Trophoblast cell (in vitro differentiated cells and primary cell): Measurements from ENCODE around the gene SORCS3. TPM values are rescaled to one million over a fixed set of nuclear protein-coding genes. Genes with fewer than 3 reads are reported as not detected.

Experiments used
- DNase-seq, 2 donors: peaks; one replicate each; pipeline ENCODE4 v3.0.0-alpha.2; 2016
- H2AFZ ChIP-seq: 2 replicates; pipeline ENCODE4 v1.6.1; 2013; ENCODE audit warnings: low read length, moderate library complexity, mild to moderate bottlenecking; ENCODE audit not compliant: insufficient read depth, poor library complexity
- H2AK5ac ChIP-seq: 2 replicates; pipeline ENCODE4 v1.6.1; 2013; ENCODE audit warnings: mild to moderate bottlenecking, low read length
- H2BK120ac ChIP-seq: 2 replicates; pipeline ENCODE4 v1.6.1; 2013; ENCODE audit warnings: low read length, mild to moderate bottlenecking, moderate library complexity; ENCODE audit not compliant: insufficient read depth, poor library complexity
- H2BK12ac ChIP-seq: 2 replicates; pipeline ENCODE4 v1.6.1; 2013; ENCODE audit warnings: mild to moderate bottlenecking, low read length, moderate library complexity
- H2BK5ac ChIP-seq: 2 replicates; pipeline ENCODE4 v1.6.1; 2013; ENCODE audit warnings: low read length, low read depth, moderate library complexity, mild to moderate bottlenecking; ENCODE audit not compliant: poor library complexity
- H3K14ac ChIP-seq: 2 replicates; pipeline ENCODE4 v1.6.1; 2013; ENCODE audit warnings: mild to moderate bottlenecking, low read length
- H3K18ac ChIP-seq: 2 replicates; pipeline ENCODE4 v1.6.1; 2013; ENCODE audit warnings: mild to moderate bottlenecking, low read length
- H3K23ac ChIP-seq: 2 replicates; pipeline ENCODE4 v1.6.1; 2013; ENCODE audit warnings: low read length
- H3K27ac ChIP-seq: 2 replicates; pipeline ENCODE4 v1.5.1; 2013; ENCODE audit warnings: low read depth, mild to moderate bottlenecking, inconsistent platforms, low read length, moderate library complexity
- H3K27me3 ChIP-seq: 2 replicates; pipeline ENCODE4 v1.6.1; 2013; ENCODE audit warnings: inconsistent platforms, mild to moderate bottlenecking, low read length, moderate library complexity; ENCODE audit not compliant: insufficient read depth
- H3K36me3 ChIP-seq, 2 experiments: 1 replicate in 1 of 2; 2 replicates in 1 of 2; pipeline ENCODE4 v1.6.1; 2013; ENCODE audit warnings: low read length in 2 of 2, mild to moderate bottlenecking in 2 of 2, moderate library complexity in 1 of 2; ENCODE audit not compliant: insufficient read depth in 2 of 2, control insufficient read depth in 1 of 2
- H3K4ac ChIP-seq: 2 replicates; pipeline ENCODE4 v1.6.1; 2013; ENCODE audit warnings: low read depth, mild to moderate bottlenecking, low read length, moderate library complexity
- H3K4me1 ChIP-seq, 2 experiments: 1 replicate in 1 of 2; 2 replicates in 1 of 2; pipeline ENCODE4 v1.6.1; 2013; ENCODE audit warnings: low read length in 2 of 2, mild to moderate bottlenecking in 2 of 2, moderate library complexity in 1 of 2; ENCODE audit not compliant: insufficient read depth in 2 of 2, control insufficient read depth in 1 of 2
- H3K4me2 ChIP-seq: 2 replicates; pipeline ENCODE4 v1.6.1; 2013; ENCODE audit warnings: inconsistent platforms, mild to moderate bottlenecking, low read length, moderate library complexity
- H3K4me3 ChIP-seq: 2 replicates; pipeline ENCODE4 v1.5.1; 2013; ENCODE audit warnings: mild to moderate bottlenecking, low read depth, low read length, inconsistent platforms
- H3K79me1 ChIP-seq: one replicate; pipeline ENCODE4 v1.6.1; 2013; ENCODE audit warnings: low read length
- H3K79me2 ChIP-seq: 2 replicates; pipeline ENCODE4 v1.6.1; 2013; ENCODE audit warnings: low read length, mild to moderate bottlenecking; ENCODE audit not compliant: control insufficient read depth, insufficient read depth, poor library complexity
- H3K9ac ChIP-seq: 2 replicates; pipeline ENCODE4 v1.6.1; 2013; ENCODE audit warnings: mild to moderate bottlenecking, low read length
- H3K9me3 ChIP-seq: 2 replicates; pipeline ENCODE4 v1.6.1; 2013; ENCODE audit warnings: low read depth, mild to moderate bottlenecking, control low read depth, inconsistent platforms, low read length; ENCODE audit not compliant: insufficient read depth
- H4K12ac ChIP-seq: 2 replicates; pipeline ENCODE4 v1.6.1; 2013; ENCODE audit warnings: low read depth, mild to moderate bottlenecking, low read length, moderate library complexity
- H4K8ac ChIP-seq: 2 replicates; pipeline ENCODE4 v1.6.1; 2013; ENCODE audit warnings: low read depth, mild to moderate bottlenecking, low read length, moderate library complexity
- H4K91ac ChIP-seq: one replicate; pipeline ENCODE4 v1.6.1; 2013; ENCODE audit warnings: low read depth, mild to moderate bottlenecking, low read length, moderate library complexity
- WGBS: extraction: QIAGEN DNeasy Blood & Tissue Kit; methylation state at CpG from one replicate; pipeline ENCODE4 v1.1.7; 2013; ENCODE audit warnings: missing lambda C conversion rate; ENCODE audit not compliant: insufficient read length, insufficient coverage; ENCODE audit errors: extremely low coverage; 5-methylcytosine and 5-hydroxymethylcytosine counted together
- polyA plus RNA-seq: library from polyadenylated mRNA; stranded (reverse); fragments of 200-250 nt; gene quantifications from 2 replicates; pipeline ENCODE4 v1.2.3, GENCODE V29; 2013

The SORCS3 gene
- polyA plus RNA-seq: 0.01 and 0.03 TPM in 2 replicates

GRCh38 chr10:104641187-104641936 is at the start of gene SORCS3:
TSS of gene SORCS3 (plus strand) at chr10:104641290.
- Histone ChIP-seq H2AFZ (no peak within 1 kb of the TSS), H3K36me3 (no peaks in the 10 kb centered on the region), H4K91ac (no peak within 1 kb of the TSS), H3K4ac (no peak within 1 kb of the TSS), H3K14ac (no peak within 1 kb of the TSS), H2BK120ac (no peak within 1 kb of the TSS), H3K4me3 (peak within 1 kb of the TSS; percentile 63), H3K27me3 (peaks cover 46% of the 10 kb centered on the region), H2BK12ac (no peak within 1 kb of the TSS), H3K4me1 (peaks cover 10 to 19% of the 10 kb centered on the region in 2 experiments), H2AK5ac (no peak within 1 kb of the TSS), H4K8ac (no peak within 1 kb of the TSS), H3K79me1 (no peaks in the 10 kb centered on the region), H3K27ac (no peak within 1 kb of the TSS), H3K9me3 (no peaks in the 10 kb centered on the region), H2BK5ac (no peak within 1 kb of the TSS), H3K79me2 (no peaks in the 10 kb centered on the region), H4K12ac (no peak within 1 kb of the TSS), H3K18ac (no peak within 1 kb of the TSS), H3K23ac (no peak within 1 kb of the TSS), H3K9ac (no peak within 1 kb of the TSS), H3K4me2 (peak within 1 kb of the TSS; percentile 70)
- WGBS: no CpG with 5 or more reads among the region's 96 CpGs
- DNase-seq: no peak

DNA sequence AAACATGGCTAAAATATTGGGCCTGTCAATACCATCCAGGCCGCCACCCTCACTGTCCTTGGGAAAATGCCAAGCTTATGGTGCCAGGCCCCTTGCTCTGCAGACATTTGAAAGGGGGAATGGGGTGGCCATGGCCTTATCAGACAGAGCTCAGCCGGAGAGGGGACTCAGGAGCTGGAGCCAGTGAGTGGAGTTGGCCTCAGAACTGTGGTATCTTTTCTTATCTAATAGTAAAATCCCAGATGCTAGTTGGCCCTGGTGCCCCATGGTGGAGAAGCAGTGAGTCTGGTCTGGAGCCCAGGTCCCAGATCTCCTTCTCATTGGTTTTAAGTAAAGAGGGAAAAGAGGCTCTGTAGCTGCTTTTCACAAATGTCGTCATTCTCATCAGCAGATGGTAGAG is 49.6 kb upstream of the SORCS3 start:
- H3K79me1 ChIP-seq: no peaks in the 10 kb centered on the region
- H2BK5ac ChIP-seq: no peak overlapping the region
- H3K27ac ChIP-seq: no peak overlapping the region
- H2BK120ac ChIP-seq: no peak overlapping the region
- H3K36me3 ChIP-seq: no peaks in the 10 kb centered on the region
- H3K4me3 ChIP-seq: no peak overlapping the region
- peaks cover 0 to 4% of the 10 kb centered on the region in 2 experiments for H3K4me1 ChIP-seq
- H2BK12ac ChIP-seq: no peak overlapping the region
- H4K91ac ChIP-seq: no peak overlapping the region
- H2AK5ac ChIP-seq: no peak overlapping the region
- no peaks in the 10 kb centered on the region for H3K79me2 ChIP-seq
- H3K27me3 ChIP-seq: no peaks in the 10 kb centered on the region
- H3K23ac ChIP-seq: no peak overlapping the region
- H3K14ac ChIP-seq: no peak overlapping the region
- no peak overlapping the region for H4K8ac ChIP-seq
- H3K18ac ChIP-seq: no peak overlapping the region
- H3K4me2 ChIP-seq: no peak overlapping the region
- no peak for DNase-seq
- H3K9me3 ChIP-seq: no peaks in the 10 kb centered on the region
- WGBS: no CpG with 5 or more reads among the region's 3 CpGs
- no peak overlapping the region for H2AFZ ChIP-seq
- no peak overlapping the region for H3K9ac ChIP-seq
- no peak overlapping the region for H4K12ac ChIP-seq
- H3K4ac ChIP-seq: no peak overlapping the region

GRCh38 chr10:104601166-104601565 is 39.9 kb upstream of the SORCS3 start:
- Histone ChIP-seq H2BK120ac (no peak overlapping the region), H3K4me2 (no peak overlapping the region), H4K12ac (no peak overlapping the region), H4K8ac (no peak overlapping the region), H3K4me3 (no peak overlapping the region), H3K18ac (no peak overlapping the region), H3K9ac (no peak overlapping the region), H3K27ac (no peak overlapping the region), H2AFZ (no peak overlapping the region), H3K14ac (no peak overlapping the region), H2BK12ac (no peak overlapping the region), H2BK5ac (no peak overlapping the region), H3K4me1 (no peaks in the 10 kb centered on the region), H3K23ac (no peak overlapping the region), H3K9me3 (no peaks in the 10 kb centered on the region), H3K79me2 (no peaks in the 10 kb centered on the region), H3K79me1 (no peaks in the 10 kb centered on the region), H3K27me3 (no peaks in the 10 kb centered on the region), H4K91ac (no peak overlapping the region), H3K36me3 (no peaks in the 10 kb centered on the region), H2AK5ac (no peak overlapping the region), H3K4ac (no peak overlapping the region)
- no peak for DNase-seq
- WGBS: no CpG with 5 or more reads among the region's 1 CpG

- Histone ChIP-seq H3K27me3 (no peaks in the 10 kb centered on the region), H2BK12ac (no peak overlapping the region), H3K79me2 (no peaks in the 10 kb centered on the region), H3K79me1 (no peaks in the 10 kb centered on the region), H2BK120ac (no peak overlapping the region), H2AFZ (no peak overlapping the region), H3K18ac (no peak overlapping the region), H3K23ac (no peak overlapping the region), H3K27ac (no peak overlapping the region), H3K9me3 (peaks cover 8% of the 10 kb centered on the region), H3K4me2 (no peak overlapping the region), H2BK5ac (no peak overlapping the region), H3K4me1 (no peaks in the 10 kb centered on the region), H4K91ac (no peak overlapping the region), H3K14ac (no peak overlapping the region), H3K9ac (no peak overlapping the region), H2AK5ac (no peak overlapping the region), H3K36me3 (no peaks in the 10 kb centered on the region), H4K12ac (no peak overlapping the region), H3K4ac (no peak overlapping the region), H4K8ac (no peak overlapping the region), H3K4me3 (no peak overlapping the region)
- no CpG with 5 or more reads among the region's 7 CpGs for WGBS
- no peak for DNase-seq
These were observed 32.8 kb upstream of the SORCS3 start for GRCh38 chr10:104608091-104608828.
